Measurements from ENCODE around the gene C10orf90.

DNA sequence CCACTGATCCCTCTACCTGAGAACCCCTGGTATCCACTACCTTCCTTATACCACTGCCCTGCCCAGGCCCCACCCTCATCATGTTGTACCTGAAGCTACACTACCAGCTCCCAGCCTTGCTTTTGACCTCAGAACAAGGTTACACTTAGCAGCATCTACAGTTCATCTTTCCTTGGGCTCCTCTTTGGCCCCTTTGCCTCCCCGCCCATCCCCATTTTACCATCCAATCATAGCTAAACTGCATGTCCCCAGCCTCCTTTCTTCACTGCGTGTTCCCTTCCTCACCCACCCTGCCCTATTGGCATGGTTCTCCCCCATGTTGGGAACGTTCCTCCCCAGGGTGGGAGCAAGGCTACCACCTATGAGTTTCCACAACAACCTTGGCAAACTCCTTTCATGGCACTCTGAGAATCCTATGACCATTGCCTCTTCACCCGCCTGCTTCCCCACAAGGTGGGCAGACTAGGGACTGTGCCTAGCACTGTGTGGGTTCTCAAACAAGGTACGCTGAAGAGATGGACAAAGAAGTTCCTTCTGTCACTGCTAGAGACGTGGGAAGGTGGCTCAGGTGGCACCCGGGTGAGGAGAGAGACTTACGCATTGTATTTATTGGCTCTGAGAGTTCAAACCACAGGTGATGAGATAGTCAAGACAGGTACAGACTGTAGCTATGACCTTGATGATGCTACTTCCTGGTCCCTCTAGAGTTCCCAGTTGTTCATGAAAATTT, 215.3 kb downstream of the C10orf90 start:
- TF ChIP-seq, protein P1, sequence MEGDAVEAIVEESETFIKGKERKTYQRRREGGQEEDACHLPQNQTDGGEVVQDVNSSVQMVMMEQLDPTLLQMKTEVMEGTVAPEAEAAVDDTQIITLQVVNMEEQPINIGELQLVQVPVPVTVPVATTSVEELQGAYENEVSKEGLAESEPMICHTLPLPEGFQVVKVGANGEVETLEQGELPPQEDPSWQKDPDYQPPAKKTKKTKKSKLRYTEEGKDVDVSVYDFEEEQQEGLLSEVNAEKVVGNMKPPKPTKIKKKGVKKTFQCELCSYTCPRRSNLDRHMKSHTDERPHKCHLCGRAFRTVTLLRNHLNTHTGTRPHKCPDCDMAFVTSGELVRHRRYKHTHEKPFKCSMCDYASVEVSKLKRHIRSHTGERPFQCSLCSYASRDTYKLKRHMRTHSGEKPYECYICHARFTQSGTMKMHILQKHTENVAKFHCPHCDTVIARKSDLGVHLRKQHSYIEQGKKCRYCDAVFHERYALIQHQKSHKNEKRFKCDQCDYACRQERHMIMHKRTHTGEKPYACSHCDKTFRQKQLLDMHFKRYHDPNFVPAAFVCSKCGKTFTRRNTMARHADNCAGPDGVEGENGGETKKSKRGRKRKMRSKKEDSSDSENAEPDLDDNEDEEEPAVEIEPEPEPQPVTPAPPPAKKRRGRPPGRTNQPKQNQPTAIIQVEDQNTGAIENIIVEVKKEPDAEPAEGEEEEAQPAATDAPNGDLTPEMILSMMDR (conservative IDR thresholded peaks at IDR 0.05; ENCODE audit: low read length) = no peak
- TF ChIP-seq EZH2phosphoT487 (IDR thresholded peaks at IDR 0.05; ENCODE audit: borderline replicate concordance) = no peak
